ENCODE results near the gene OR52E8.

DNA sequence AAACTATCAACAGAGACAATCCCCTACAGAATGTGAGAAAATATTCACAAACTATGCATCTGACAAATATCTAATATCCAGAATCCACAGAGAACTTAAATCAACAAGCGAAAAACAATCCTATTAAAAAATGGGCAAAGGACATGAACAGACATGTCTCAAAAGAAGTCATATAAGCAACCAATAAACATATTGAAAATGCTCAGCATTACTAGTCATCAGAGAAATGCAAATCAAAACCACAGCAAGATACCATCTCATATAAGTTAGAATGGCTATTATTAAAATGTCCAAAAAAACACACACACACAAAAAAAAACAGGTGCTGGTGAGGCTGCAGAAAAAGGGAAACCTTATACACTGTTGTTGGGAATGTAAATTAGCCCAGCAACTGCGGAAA, 8.3 kb upstream of the OR52E8 start:
- TF ChIP-seq CTCF (IDR thresholded peaks at IDR 0.05 in 8 of 11, conservative IDR thresholded peaks at IDR 0.05 in 3 of 11) (no peak), POLR2AphosphoS5 (IDR thresholded peaks at IDR 0.05) (no peak), POLR2A (IDR thresholded peaks at IDR 0.05) (no peak)

All from spleen (tissue), 7 donors.